BE2C (cell line): ENCODE data around the gene GPR25.

Experiments
- DNase-seq: peaks from one replicate; pipeline ENCODE4 v3.0.0-alpha.2; 2020
- H3K27me3 ChIP-seq: fragments of 250-450 bp; sonication (Bioruptor Pico); 2 replicates; pipeline ENCODE4 v1.5.1; 2020; ENCODE audit warnings: mild to moderate bottlenecking
- H3K36me3 ChIP-seq: fragments of 250-450 bp; sonication (Bioruptor Pico); 2 replicates; pipeline ENCODE4 v1.5.1; 2020; ENCODE audit warnings: mild to moderate bottlenecking
- H3K4me1 ChIP-seq: fragments of 250-450 bp; sonication (Bioruptor Pico); 2 replicates; pipeline ENCODE4 v1.5.1; 2020
- H3K4me3 ChIP-seq: 2 replicates; pipeline ENCODE4 v1.5.1; 2011; ENCODE audit warnings: low read depth, low read length
- H3K9me3 ChIP-seq: fragments of 250-450 bp; sonication (Bioruptor Pico); 2 replicates; pipeline ENCODE4 v1.5.1; 2020
- TF ChIP-seq, protein P1 (sequence below): IDR thresholded peaks from 2 replicates; pipeline ENCODE4 v1.5.1; 2012; ENCODE audit warnings: mild to moderate bottlenecking, low read depth, low read length

The GPR25 gene

DNA sequence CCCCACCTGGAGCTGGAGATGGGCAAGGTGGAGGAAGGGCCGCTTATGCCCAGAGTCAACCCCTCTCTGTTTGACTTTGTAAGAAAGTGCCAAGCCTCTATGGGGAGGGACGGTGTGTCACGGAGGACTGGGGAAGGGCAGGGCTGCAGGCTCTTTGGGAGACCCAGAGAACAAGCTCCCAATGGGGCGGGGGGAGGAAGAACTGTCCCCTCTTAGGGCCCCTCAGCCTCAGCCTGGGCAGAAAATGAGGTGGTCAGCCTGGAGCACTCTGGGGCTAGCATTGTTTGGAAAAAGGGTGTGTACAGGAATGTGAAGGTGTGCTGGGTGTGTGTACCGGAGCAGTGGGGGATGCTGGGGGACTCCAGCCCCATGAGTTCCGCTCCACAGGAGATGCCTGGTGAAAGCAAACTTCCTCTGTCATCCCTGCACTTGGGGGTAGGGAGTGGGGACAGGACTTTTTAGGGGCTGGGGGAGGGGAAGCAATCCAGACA, 20.7 kb downstream of the GPR25 start:
- H3K4me1 ChIP-seq: no peaks in the 10 kb centered on the region
- DNase-seq: no peak
- no peak overlapping the region for H3K4me3 ChIP-seq
- TF ChIP-seq, protein P1, sequence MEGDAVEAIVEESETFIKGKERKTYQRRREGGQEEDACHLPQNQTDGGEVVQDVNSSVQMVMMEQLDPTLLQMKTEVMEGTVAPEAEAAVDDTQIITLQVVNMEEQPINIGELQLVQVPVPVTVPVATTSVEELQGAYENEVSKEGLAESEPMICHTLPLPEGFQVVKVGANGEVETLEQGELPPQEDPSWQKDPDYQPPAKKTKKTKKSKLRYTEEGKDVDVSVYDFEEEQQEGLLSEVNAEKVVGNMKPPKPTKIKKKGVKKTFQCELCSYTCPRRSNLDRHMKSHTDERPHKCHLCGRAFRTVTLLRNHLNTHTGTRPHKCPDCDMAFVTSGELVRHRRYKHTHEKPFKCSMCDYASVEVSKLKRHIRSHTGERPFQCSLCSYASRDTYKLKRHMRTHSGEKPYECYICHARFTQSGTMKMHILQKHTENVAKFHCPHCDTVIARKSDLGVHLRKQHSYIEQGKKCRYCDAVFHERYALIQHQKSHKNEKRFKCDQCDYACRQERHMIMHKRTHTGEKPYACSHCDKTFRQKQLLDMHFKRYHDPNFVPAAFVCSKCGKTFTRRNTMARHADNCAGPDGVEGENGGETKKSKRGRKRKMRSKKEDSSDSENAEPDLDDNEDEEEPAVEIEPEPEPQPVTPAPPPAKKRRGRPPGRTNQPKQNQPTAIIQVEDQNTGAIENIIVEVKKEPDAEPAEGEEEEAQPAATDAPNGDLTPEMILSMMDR: no peak
- H3K9me3 ChIP-seq: no peaks in the 10 kb centered on the region
- no peaks in the 10 kb centered on the region for H3K36me3 ChIP-seq
- peaks cover 18% of the 10 kb centered on the region for H3K27me3 ChIP-seq

DNA sequence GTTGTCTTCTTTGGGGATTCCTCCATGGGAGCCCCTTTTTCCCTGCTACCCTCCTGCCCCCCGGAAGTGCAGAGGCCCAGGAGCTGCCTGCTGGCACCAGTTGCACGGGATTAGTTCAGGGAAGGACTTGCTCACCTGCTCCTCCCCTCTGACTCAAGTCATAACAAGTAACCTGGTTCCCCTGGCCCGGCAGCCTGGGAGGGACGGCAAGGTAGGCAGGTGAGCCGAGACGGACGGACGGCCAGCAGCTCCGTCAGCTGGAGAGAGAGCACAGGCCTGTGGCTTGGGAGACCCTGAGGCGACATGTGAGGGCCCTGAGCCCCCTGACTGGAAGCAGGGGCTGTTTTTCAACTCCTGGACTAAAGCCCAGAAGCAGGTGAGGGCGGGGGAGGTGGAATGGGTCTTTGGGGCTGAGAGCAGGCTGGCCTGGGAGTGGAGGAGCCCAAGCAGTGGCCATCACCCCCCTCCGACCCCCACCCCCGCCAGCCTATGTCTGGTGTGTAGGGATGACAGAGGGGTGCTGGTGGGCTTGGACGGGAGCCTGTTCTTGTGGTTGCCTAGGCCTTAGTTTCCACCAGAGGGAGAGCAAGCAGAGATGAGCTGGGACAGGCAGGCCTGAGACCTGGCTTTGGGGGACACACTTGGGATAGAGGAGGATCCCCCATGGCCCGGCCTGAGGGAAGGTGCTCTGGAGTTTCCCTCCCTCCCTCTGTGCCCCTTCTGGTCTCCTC, 22.1 kb downstream of the GPR25 start, which contains the start of gene INAVA:
TSS of gene INAVA (plus strand) at position 189 of the 731 bp plus-strand sequence. CDS start 3,501 bp downstream, outside the sequence.
- no peak for DNase-seq
- H3K36me3 ChIP-seq: no peaks in the 10 kb centered on the region
- no peaks in the 10 kb centered on the region for H3K4me1 ChIP-seq
- TF ChIP-seq, protein P1: no peak
- no peak within 1 kb of the TSS for H3K4me3 ChIP-seq
- H3K9me3 ChIP-seq: no peaks in the 10 kb centered on the region
- H3K27me3 ChIP-seq: peaks cover 18% of the 10 kb centered on the region

DNA sequence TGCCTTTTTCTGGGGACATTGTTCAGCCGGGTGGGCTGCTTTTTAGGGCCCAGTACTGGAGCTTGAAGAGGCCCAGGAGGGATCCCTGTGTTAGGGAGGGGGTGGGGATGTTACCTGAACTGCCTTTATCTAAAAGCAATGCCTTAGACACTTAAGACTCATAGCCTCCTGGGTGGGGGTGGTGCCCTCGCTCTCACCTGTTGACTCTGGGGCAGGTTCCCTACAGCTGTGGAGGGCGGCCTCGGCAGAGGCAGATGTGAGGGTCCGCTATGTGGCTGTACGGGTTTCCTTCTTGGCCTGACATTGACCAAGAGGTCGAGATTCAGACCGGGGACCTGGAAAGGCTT, 22.6 kb downstream of the GPR25 start:
- no peaks in the 10 kb centered on the region for H3K36me3 ChIP-seq

DNA sequence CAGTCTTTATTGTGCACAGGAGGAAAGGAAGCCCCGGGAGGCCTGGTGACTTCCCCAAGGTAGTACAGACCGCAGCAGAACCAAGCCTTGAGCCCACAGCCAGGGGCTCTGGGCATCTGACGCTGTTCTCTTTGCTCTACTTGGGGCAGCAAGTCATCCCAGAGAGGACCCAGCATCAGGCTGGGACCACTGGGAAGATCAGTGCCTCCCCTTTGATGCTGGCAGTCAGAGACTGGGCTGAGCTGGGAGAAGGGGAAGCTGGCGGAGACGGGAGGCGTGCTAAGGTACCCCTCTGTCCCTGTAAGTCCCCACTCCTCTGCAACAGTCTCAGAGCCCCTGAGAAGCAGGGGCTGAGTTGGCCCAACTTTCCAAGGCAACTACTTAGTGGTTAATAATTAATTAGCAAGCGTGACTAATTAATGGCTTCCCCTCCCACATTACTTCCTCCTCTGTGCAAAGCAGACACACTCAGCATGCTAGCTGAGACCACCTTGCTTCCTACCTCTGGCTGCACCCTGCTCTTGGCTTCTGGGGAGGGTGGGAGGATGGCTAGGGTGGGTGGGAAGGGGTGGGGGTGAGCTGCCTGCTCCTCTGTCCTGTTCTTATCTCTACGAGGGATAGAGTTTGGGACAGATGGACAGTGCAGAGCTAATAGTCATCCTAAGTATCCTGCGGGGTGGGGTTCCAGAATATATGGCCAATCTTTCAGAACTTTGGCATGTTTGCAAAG, 23.2 kb downstream of the GPR25 start:
- DNase-seq: no peak
- H3K4me1 ChIP-seq: no peaks in the 10 kb centered on the region
- H3K36me3 ChIP-seq: no peaks in the 10 kb centered on the region
- H3K27me3 ChIP-seq: peaks cover 12% of the 10 kb centered on the region
- no peak overlapping the region for H3K4me3 ChIP-seq
- TF ChIP-seq, protein P1: no peak
- H3K9me3 ChIP-seq: no peaks in the 10 kb centered on the region

More for the DNA sequence above, 22.6 kb downstream of the GPR25 start:
- TF ChIP-seq, protein P1: no peak
- Histone ChIP-seq H3K4me3 (no peak overlapping the region), H3K27me3 (peaks cover 17% of the 10 kb centered on the region), H3K4me1 (no peaks in the 10 kb centered on the region), H3K9me3 (no peaks in the 10 kb centered on the region)
- DNase-seq: no peak

DNA sequence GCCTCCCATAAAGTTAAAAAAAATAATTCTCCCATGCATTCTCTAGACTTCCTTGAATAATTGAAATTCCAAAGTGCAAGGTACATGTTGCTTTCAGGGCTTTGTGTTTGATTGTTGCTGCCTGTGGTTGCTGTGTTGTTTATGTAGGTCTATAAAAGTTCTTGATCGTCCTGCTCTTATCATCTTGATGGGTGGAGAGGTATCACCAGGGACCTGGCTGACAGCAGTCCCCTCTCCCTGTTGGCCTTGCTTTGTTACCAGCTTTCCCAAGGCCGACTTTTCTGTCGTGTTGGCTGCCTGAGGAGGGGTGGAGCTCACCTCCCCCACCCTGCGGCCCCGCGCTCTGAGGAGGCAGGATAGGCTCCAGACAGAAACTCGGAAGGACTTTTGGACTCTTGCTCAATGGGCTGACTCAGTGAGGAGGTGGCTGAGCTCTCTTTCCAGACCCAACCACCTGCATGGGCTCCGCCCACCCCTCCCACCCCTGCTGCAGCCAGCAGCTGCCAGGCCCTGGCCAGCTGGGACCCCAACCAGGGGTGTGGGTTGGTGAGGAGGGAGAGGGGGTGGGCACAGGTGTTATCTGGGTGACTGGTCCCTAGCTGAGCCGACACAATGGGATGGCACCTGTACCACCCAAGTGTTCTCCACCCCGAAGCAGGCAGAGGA, 23.9 kb downstream of the GPR25 start:
- no peak for DNase-seq
- TF ChIP-seq, protein P1: no peak
- no peak overlapping the region for H3K4me3 ChIP-seq
- no peaks in the 10 kb centered on the region for H3K4me1 ChIP-seq
- H3K27me3 ChIP-seq: peaks cover 5% of the 10 kb centered on the region
- H3K9me3 ChIP-seq: no peaks in the 10 kb centered on the region
- no peaks in the 10 kb centered on the region for H3K36me3 ChIP-seq
